OCI-M2 (cell line): Measurements from ENCODE around the gene GSTK1.

Experiments
- DNase-seq: peaks from one replicate; lab custom pipeline; 2025; ENCODE audit not compliant: unreplicated experiment; lab: John Stamatoyannopoulos, UW

GSTK1 gene

DNA sequence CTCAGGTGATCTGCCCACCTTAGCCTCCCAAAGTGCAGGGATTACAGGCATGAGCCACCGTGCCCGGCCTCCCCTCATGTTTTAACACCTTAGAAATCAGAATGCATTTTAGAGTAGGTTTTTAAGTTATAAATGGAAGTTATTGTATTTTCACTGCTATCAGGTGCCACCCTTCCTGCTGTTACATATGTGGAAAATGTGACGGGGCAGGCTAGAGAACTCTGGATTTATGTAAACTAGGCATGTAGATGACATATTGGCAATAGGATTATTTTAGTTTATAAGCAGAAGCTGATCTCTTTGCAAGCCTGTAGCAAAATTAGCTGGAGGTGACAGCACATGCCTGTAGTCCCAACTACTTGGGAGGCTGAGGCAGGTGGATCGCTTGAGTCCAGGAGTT lies 27.1 kb downstream of the GSTK1 start:
- DNase-seq = no peak

DNA sequence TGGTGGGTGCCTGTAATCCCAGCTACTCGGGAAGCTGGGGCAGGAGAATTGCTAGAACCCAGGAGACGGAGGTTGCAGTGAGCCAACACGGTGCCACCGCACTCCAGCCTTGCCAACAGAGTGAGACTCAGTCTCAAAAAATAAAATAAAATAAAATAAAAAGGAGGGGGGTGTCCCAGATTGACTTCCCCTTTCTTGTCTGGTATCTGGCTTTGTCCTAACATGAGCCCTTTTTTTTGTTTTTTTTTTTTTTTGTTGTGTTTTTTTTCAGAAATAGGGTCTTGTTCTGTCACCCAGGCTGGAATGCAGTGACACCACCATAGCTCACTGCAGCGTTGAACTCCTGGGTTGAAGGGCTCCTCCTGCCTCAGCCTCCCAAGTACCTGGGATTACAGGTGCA lies 29.6 kb downstream of the GSTK1 start:
- no peak for DNase-seq

DNA sequence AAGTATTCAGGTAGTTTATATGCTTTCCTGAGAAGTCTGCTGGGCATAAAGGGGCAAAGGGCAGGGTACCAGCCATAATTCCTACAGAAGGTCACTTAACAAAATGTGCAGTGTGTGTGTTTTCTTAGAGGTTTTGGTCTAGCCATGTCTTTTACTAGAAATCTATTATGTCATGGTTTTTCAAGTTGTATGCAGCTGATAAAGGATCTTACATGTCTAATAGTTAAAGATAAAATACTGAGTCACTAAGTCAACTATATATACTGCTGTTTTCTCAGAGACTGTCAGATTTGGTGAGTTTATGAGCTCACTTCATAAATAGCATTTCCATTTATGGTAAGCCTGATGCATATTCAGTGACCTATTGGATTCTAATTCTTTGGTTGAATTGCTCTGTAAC lies 32.6 kb downstream of the GSTK1 start:
- DNase-seq = no peak

DNA sequence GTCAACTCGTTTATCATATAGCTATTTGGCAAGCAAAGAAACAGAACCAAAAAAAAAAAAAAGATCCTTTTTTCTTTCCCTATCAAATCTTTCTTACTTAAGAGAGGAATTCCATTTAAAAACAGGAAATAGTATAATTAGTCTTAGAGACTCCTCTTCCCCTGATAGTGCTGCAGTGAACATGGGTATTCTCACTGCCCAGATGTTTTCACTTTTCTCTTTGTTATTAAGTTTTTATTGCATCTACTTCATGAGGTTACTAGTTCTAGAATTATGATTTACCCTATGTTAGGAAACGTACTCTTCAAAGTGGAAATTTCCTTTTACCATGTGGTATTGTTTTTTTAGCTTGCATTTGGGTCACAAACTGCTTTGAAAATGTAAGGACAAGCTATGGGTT lies 33.4 kb downstream of the GSTK1 start:
- no peak for DNase-seq

DNA sequence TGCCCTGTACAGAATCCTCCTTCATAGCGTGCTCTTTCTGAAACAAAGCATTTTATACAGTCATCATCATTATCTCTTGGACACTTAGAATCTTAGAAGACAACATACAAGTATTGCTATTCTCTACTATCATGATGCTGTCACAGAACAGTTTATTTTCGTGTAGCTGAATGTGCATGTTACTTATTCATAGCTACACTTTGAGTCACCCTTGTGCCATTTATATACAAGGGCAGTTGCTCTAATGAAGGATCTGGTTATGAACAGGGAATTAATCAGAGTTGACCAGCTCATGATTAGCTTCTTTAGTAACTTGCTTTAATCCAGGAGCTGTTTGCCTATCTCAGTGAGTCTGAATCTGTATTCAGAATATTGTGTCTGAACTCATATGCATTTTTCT lies 36.1 kb downstream of the GSTK1 start:
- no peak for DNase-seq

DNA sequence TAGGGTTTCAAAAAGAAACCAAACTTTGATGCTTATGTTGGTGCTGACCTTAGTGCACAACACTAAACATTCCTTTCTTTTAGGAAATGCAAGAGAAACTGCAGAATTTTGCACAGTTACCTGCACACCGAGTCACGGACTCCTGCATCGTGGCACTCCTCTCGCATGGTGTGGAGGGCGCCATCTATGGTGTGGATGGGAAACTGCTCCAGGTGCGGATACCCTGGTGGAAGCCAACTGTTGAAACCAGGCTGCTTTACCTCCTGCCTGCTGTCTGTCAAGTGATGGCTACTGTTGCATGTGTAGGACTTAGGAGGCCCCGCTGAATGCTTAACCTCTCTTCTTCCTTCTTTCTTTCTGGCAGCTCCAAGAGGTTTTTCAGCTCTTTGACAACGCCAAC lies 36.6 kb downstream of the GSTK1 start:
- no peak for DNase-seq

DNA sequence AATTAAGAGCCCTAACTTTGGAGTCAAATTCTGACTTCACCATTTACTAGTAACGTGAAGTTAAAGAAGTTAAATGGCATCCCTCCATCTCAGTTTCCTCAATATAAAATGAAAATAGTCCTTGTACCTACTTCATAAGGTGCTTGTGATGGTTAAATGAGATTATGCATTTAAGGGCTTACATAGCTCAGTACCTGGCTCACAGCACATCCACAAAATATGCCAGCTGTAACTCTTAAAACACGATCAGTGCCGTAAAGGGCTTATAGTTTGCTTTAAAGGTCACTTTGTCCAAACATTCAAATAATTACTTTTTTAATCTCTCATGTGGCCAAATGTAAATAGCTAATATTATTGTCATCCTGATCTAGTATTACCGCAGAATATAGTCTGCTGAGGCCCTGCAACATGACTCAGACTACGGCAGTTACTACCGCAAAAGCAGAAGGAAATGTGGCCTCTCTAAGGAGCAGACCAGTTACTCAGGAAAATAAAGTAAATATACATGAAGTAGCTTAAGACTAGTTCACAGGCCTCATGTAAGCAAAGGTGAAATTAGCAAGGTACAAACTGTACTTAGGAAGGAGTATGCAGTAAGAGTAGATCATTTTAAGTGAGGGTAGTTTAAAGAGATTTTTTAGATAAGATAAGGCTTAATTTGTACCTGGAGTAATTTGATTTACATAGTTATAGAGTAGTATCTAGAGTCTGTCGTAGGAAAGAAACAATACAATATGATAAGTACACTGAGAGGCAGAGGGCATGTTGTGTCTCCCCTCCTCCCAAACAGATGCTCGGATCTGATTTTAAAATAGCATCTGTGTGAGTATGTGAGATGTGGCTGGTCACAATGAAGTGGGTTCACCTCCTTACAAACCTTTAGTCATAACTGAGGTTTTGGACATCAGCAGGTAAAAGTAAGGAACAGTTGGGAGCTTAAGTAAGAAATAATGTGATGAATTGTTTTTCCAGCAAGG lies 38.0 kb downstream of the GSTK1 start:
- DNase-seq = no peak

DNA sequence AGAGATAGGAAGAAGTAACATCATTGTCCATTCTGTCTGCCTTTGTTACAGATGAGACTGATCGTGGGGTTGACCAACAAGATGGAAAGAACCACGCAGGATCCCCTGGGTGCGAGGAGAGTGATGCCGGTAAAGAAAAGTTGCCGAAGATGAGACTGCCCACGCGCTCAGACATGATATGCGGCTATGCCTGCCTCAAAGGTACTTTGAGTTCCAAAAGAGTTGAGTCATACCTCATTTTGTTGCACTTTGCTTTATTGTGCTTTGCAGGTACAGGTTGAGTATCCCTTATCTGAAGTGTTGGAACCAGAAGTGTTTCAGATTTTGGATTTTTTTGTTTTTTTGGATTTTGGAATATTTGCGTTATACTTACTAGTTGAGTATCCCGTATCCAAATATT lies 40.5 kb downstream of the GSTK1 start:
- no peak for DNase-seq

DNA sequence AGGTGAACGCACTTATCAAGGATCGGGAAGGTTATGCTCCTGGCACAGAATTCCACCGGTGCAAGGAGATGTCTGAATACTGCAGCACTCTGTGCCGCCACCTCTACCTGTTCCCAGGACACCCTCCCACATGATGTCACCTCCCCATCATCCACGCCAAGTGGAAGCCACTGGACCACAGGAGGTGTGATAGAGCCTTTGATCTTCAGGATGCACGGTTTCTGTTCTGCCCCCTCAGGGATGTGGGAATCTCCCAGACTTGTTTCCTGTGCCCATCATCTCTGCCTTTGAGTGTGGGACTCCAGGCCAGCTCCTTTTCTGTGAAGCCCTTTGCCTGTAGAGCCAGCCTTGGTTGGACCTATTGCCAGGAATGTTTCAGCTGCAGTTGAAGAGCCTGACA lies 41.7 kb downstream of the GSTK1 start:
- DNase-seq = no peak

DNA sequence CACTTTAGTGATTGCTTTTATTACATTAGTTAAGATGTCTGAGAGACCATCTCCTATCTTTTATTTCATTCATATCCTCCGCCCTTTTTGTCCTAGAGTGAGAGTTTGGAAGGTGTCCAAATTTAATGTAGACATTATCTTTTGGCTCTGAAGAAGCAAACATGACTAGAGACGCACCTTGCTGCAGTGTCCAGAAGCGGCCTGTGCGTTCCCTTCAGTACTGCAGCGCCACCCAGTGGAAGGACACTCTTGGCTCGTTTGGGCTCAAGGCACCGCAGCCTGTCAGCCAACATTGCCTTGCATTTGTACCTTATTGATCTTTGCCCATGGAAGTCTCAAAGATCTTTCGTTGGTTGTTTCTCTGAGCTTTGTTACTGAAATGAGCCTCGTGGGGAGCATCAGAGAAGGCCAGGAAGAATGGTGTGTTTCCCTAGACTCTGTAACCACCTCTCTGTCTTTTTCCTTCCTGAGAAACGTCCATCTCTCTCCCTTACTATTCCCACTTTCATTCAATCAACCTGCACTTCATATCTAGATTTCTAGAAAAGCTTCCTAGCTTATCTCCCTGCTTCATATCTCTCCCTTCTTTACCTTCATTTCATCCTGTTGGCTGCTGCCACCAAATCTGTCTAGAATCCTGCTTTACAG lies 42.3 kb downstream of the GSTK1 start:
- DNase-seq = no peak

DNA sequence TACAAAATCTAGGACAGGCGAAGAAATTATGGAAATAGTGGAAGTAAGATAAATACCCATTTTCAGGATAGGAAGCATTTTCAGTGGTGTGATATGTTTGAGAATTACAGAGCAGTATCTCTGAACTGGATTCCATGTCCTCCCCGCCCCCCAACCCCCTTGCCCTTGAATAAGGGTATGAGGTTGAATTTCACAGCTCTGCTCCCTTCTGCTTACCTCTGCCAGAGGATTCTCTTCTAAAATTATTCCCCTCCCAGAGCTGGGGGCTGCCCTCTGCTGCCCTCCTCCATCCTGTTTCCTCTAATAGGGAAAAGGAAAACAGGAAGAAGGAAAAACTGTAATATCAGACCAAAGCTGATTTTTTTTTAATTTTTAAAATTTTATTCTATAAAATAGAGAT lies 45.4 kb downstream of the GSTK1 start:
- no peak for DNase-seq

DNA sequence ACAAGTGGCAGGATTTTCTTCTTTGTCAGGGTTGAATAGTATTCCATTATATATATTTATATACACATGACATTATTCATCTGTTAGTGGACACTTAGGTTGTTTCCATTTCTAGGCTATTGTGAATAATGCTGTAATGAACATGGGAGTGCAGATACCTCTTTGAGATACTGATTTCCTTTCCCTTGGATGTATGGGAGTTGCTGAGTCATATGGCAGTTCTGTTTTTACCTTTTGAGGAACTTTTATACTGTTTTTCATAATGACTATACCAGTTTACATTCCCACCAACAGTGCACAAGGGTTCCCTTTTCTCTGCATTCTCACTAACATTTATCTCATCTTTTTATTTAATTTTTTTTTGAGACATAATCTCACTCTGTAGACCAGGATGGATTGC lies 50.9 kb downstream of the GSTK1 start:
- no peak for DNase-seq

DNA sequence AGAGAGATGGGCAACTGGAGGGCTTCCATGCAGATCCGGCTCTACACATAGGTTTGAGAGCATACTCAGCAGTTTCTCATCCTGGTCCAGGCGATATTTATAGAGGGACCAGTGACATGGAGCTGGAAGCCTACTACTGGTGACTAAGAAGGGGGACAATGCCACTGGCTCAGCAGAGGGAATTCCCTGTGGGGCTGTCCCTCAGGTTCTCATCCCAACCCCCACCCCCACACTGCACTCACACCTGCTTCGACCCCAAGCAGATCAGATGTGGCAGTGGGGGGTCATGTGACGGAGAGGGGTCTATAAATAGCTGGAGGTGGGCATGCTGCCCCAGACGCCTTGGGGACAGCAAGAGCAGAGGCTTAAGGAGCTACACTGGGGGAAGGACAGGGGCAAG lies 52.5 kb downstream of the GSTK1 start, which contains the start of gene CLCN1:
TSS of gene CLCN1 (plus strand) at position 336 of the 400 bp plus-strand sequence. CDS start 102 bp downstream, outside the sequence.
- DNase-seq = no peak

DNA sequence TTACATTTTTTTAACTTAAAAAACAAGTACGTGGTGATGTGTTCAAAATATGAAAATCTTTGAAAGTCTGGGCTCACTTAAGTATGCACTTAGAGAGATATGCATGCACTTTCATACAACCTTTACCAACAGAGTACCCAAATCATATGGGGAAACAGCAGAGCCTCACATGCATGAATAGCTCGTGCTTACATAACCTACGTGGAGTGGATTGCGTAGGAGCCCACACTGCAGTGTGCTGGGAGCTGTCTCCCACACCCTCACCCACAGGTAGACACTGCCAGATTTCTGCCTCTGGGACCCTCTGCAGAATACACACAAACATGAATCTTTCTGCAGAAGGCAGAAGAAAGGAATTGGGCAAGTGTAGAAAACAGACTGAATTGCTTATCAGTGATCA lies 53.3 kb downstream of the GSTK1 start:
- DNase-seq = no peak

DNA sequence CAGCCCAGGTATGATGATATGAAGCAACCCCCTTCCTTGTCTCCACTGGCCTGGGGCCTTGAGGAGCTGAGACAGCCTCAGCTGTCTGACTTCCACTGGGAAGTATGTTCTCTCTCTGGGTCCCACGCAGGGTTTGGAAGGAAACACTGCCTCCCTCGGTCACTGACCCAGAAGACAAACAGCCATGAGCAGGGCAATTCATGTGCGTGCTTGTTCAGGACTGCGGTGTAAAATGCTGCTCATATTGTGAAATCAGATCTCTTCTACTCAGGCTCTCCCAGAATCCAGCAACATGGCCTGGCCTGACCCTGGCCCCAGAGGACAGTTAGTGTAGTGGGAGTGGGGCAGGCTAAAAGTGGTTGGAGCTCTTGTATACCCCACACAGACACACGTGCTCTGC lies 55.4 kb downstream of the GSTK1 start:
- DNase-seq = no peak
